ENCODE data around the gene EEPD1. TPM values are rescaled to one million over a fixed set of nuclear protein-coding genes. Genes with fewer than 3 reads are reported as not detected.

The EEPD1 gene
- total RNA-seq, 4 donors from 2014 or later = 2.2 to 9.3 (median 6.2) TPM

DNA sequence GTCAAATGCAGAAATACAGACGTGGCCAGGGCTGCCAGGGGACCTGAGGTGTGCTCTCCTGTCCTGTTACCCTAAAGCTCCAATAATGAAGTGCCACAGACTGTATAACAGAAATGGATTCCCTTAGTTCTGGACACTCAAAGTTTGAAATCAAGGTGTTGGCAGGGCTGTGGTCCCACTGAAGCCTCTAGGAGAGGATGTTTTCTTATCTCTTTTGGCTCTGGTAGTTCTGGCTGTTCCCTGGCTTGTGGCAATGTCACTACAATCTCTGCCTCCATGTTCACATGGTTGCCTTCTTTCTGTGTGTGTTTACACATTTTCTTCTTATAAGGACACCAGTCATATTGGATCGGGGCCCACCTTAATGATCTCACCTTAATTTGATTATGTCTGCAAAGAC is 15.3 kb upstream of the EEPD1 start:
- TF ChIP-seq, protein P1, sequence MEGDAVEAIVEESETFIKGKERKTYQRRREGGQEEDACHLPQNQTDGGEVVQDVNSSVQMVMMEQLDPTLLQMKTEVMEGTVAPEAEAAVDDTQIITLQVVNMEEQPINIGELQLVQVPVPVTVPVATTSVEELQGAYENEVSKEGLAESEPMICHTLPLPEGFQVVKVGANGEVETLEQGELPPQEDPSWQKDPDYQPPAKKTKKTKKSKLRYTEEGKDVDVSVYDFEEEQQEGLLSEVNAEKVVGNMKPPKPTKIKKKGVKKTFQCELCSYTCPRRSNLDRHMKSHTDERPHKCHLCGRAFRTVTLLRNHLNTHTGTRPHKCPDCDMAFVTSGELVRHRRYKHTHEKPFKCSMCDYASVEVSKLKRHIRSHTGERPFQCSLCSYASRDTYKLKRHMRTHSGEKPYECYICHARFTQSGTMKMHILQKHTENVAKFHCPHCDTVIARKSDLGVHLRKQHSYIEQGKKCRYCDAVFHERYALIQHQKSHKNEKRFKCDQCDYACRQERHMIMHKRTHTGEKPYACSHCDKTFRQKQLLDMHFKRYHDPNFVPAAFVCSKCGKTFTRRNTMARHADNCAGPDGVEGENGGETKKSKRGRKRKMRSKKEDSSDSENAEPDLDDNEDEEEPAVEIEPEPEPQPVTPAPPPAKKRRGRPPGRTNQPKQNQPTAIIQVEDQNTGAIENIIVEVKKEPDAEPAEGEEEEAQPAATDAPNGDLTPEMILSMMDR (IDR thresholded peaks at IDR 0.05) = no peak
- no peak for TF ChIP-seq POLR2A (IDR thresholded peaks at IDR 0.05)
- no peak overlapping the region for H3K4me3 ChIP-seq (replicated peaks in 1 of 3)
- no peaks in the 10 kb centered on the region for H3K27me3 ChIP-seq
- no peaks in the 10 kb centered on the region for H3K9me3 ChIP-seq
- no peaks in the 10 kb centered on the region for H3K36me3 ChIP-seq
- no peaks in the 10 kb centered on the region for H3K4me1 ChIP-seq
- intact Hi-C loops (cut with DNase I) = no loop called here
- no peak for DNase-seq
- H3K27ac ChIP-seq = no peak overlapping the region
- WGBS, 2 donors = 67 to 68% methylated on average over 2 of the region's 2 CpGs

DNA sequence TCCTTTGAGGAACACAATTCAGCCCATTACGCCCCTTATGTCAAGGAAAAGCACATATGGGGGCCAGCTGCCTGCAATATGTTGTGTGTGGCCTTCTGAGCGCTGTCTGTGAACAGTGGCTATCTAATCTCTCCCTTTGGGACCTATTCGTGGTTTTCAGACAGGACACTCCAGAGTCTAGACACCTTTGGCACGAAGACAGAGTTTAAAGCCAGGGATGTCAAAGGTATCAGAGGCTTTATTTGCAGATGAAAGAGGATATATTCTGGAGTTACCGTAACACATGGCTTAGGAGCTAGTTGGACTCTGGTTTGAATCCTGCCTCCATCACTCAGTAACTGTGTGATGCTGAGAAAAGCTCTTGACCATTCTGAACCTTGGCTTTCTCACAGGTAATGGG is 14.8 kb upstream of the EEPD1 start:
- Histone ChIP-seq H3K27ac (no peak overlapping the region), H3K4me1 (no peaks in the 10 kb centered on the region), H3K36me3 (no peaks in the 10 kb centered on the region), H3K4me3 (replicated peaks in 1 of 3) (no peak overlapping the region), H3K9me3 (no peaks in the 10 kb centered on the region), H3K27me3 (no peaks in the 10 kb centered on the region)
- DNase-seq = no peak
- WGBS, 2 donors = 92 to 94% methylated on average over 5 of the region's 5 CpGs
- intact Hi-C loops (cut with DNase I) = no loop called here
- TF ChIP-seq, protein P1 (IDR thresholded peaks at IDR 0.05) = no peak
- no peak for TF ChIP-seq POLR2A (IDR thresholded peaks at IDR 0.05)

DNA sequence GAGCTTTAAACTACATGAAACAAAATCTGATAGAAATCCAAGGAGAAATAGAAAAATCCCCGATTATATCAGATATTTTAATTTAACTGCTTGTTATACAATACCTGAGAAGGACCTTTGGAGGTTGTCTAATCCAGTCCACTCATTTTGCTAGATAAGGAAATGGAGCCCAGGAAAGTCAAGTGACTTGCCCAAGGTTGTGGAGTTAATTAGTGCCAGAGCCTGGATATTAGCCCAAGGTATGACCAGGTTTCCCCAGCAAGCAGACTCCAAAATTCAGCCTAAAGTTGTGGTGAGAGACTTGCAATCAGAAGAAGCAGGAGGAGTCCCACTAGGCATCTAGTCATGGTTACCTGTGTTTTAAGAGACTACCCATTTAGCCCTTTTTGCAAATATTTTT is 11.7 kb upstream of the EEPD1 start:
- DNase-seq = no peak
- Histone ChIP-seq H3K4me1 (no peaks in the 10 kb centered on the region), H3K27me3 (no peaks in the 10 kb centered on the region), H3K36me3 (no peaks in the 10 kb centered on the region), H3K27ac (no peak overlapping the region), H3K9me3 (no peaks in the 10 kb centered on the region), H3K4me3 (replicated peaks in 1 of 3) (no peak overlapping the region)
- intact Hi-C loops (cut with DNase I) = no loop called here
- WGBS, 2 donors = 91 to 93% methylated on average over 1 of the region's 1 CpG
- no peak for TF ChIP-seq POLR2A (IDR thresholded peaks at IDR 0.05)
- TF ChIP-seq, protein P1 (IDR thresholded peaks at IDR 0.05) = no peak

DNA sequence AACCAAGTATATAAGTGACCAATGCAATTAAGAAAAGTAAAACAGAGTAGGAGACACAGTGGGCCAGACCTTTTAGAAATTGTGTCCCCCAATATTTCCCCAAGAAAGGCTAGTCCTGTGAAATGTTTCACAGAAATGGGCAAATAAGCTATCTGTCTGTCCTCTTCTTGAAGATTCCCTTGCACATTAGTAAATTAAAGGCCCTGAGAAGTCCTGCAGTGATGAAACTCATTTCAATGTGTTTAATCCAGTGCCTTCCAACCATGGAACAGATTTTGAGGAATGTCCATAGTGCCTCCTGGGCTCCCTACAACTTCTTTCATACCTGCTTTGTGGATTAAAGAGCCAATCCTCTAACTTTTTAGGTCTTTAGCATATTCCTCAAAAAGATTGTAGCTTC is 11.2 kb upstream of the EEPD1 start:
- no peak for DNase-seq
- H3K4me3 ChIP-seq (replicated peaks in 1 of 3) = no peak overlapping the region
- H3K9me3 ChIP-seq = no peaks in the 10 kb centered on the region
- no peaks in the 10 kb centered on the region for H3K4me1 ChIP-seq
- TF ChIP-seq POLR2A (IDR thresholded peaks at IDR 0.05) = no peak
- TF ChIP-seq, protein P1 (IDR thresholded peaks at IDR 0.05) = no peak
- no peak overlapping the region for H3K27ac ChIP-seq
- no peaks in the 10 kb centered on the region for H3K36me3 ChIP-seq
- no peaks in the 10 kb centered on the region for H3K27me3 ChIP-seq
- intact Hi-C loops (cut with DNase I) = no loop called here

DNA sequence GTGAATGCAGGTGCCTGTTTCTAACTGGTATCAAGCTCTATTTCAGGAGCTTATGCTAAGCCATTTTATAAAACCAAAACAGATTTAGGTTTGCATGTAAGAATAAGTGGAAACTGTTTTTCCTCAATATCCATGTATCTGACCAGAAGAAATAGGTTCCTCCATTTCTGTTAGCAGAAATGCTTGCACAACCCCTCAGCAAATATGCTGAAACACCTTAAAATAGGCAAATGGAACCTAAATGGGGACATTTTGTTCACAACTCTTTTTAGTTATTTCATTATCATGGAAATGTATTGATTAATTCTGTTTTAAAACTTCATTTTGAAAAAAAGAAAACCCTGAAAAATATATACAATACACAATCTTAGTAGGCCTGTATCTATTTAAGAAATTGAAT is 8.9 kb upstream of the EEPD1 start:
- H3K9me3 ChIP-seq = no peaks in the 10 kb centered on the region
- no peak overlapping the region for H3K27ac ChIP-seq
- no peak for DNase-seq
- H3K36me3 ChIP-seq = no peaks in the 10 kb centered on the region
- TF ChIP-seq, protein P1 (IDR thresholded peaks at IDR 0.05) = no peak
- TF ChIP-seq POLR2A (IDR thresholded peaks at IDR 0.05) = no peak
- H3K4me3 ChIP-seq (replicated peaks in 1 of 3) = no peak overlapping the region
- no peaks in the 10 kb centered on the region for H3K27me3 ChIP-seq
- no peaks in the 10 kb centered on the region for H3K4me1 ChIP-seq
- intact Hi-C loops (cut with DNase I) = no loop called here

Measured in thyroid gland (tissue), 4 donors.